GM19468 (cell line): Measurements from ENCODE around the gene DDR1.
"Not testable (repeated sequence)": the region's sequence is repeated elsewhere in the genome, so short reads cannot be mapped to it uniquely, and the experiment has no call there.

ENCODE experiments used
- ATAC-seq: cut with Tn5 transposase; IDR thresholded peaks from one replicate; pipeline ENCODE4 v1.9.1; 2021; ENCODE audit warnings: mild to moderate bottlenecking, moderate library complexity, moderate number of reproducible peaks; ENCODE audit not compliant: unreplicated experiment; ENCODE audit errors: extremely low read depth

The DDR1 gene

DNA sequence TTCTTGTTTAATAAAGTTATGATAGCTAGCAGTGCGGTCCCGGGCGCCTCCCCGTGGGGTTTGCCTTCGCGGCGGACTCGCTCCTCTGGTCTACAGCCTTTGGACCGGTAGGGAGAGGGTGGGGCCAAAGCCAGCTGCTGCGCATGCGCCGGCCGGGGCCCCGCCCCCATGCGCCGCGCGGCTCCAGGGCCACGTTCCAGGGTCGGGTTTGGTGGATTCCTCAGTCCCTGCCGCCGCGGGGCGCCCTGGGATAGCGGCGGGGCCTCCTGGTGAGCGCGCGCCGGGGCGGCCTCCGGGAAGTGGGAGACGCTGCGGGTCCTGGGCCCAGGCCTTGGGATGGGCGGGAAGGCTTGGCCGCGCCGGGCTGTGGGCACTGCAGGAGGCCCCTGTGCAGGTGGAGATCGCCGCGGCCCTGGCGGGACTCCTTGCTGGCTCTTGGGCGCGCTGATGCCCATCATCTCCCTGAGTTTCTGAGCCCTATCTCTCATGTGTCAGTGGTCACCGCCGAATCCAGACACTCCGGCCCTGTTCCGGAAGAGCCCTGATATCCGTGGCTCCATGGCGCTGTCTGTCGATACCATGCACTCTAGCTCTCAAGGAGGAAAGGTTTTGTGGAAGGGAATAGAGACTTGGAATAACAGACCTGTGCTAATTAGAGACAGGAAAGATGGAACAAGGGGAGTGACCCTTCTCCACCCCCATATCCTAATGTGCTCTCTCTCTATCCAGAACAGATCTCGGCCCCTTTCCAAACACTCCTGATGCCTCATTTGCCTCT lies 29.9 kb downstream of the DDR1 start, which contains the start of gene VARS2:
VARS2 (plus strand) TSS at position 163 of the 778 bp plus-strand sequence; CDS start at position 762, 599 bp downstream.
- peak; percentile 51 for ATAC-seq

DNA sequence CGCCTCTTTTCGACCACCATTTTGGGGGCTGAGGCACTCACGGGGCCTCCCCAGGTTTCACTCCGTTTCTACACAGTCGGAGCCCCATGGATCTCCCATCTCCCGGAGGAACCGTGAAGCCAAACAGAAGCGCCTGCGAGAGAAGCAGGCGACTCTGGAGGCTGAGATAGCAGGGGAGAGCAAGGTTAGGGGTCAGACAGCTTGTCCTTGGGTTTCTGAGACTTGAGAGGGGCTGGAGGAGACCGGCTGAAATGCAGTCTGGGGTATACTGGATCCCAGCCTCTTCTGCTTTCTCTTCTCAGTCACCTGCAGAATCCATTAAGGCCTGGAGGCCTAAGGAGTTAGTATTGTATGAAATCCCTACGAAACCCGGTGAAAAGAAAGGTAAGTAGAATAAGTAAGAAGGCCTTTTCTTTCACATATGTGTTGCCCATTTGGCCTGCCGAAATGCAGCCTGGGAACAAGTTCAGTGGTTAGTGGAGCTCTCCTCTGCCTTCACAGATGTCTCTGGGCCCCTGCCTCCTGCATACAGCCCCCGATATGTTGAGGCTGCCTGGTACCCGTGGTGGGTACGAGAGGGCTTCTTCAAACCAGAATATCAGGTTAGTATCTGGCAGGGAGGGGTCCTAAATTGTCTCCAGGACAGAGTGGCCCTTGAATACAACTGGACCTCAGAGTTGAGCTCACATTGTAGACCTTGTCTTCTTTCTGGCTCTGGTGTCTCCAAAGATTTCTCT lies 30.7 kb downstream of the DDR1 start:
- no peak for ATAC-seq

DNA sequence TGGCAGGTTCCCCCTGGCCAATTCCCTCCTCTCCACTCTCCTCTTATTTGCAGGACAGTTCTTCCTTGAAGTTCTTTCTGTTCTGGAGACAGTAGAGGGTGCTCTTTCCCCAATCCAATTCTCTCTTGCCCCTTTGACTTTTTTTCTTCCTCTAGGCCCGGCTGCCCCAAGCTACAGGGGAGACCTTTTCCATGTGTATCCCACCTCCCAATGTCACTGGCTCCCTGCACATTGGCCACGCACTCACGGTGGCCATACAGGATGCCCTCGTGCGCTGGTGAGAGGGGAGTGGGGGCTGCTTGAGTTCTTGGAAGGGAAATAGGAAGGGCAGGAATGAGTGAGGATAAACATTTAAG lies 31.2 kb downstream of the DDR1 start:
- ATAC-seq: no peak

DNA sequence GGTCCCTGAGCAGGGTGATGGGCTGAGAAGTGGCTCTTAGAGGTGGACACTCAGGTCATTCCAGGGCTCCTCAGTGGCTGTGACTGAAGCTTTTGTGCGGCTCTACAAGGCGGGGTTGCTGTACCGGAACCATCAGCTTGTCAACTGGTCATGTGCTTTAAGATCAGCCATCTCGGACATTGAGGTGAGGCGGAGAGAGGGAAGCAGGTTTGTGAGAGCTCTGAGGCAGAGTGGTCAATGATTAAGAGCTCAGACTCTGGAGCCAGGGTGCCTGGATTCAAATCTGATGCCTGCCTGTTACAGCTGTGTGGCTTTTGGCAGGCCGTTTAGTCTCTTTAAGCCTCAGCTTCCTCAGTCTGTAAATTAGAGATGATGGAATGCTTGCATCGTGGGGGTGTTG lies 32.7 kb downstream of the DDR1 start:
- no peak for ATAC-seq

DNA sequence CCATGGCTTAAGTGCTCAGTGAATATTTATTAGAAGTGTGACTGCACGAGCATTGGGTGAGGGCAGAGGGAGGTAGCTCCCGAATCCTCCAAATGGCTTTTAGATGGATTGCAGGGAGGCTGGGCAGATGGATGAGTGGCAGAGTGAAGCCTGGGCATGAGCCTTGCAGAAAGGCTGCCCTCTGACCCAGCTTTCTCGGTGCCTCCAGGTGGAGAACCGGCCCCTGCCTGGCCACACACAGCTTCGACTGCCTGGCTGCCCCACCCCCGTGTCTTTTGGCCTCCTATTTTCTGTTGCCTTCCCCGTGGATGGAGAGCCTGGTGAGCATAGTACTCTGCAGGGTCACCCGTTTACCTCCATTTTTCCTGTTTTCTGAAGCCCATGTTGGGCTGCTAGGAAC lies 33.2 kb downstream of the DDR1 start:
- ATAC-seq: no peak

DNA sequence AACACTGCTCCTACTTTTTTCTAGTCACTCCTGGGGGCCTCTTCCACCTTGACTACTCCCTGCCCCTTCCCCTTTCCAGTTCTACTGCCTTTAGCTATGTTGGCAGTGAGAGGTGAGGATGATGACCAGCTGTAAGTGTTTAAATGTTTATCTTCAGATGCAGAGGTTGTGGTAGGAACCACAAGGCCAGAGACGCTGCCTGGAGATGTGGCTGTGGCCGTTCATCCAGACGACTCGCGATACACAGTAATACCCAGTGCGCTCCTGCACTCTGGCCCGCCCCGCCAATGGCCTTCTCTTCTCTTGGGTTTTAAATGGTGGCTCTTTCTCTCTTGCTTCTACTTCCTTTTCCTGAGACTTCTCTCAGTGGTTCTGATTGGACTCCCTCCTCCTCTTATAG lies 34.4 kb downstream of the DDR1 start:
- no peak for ATAC-seq

DNA sequence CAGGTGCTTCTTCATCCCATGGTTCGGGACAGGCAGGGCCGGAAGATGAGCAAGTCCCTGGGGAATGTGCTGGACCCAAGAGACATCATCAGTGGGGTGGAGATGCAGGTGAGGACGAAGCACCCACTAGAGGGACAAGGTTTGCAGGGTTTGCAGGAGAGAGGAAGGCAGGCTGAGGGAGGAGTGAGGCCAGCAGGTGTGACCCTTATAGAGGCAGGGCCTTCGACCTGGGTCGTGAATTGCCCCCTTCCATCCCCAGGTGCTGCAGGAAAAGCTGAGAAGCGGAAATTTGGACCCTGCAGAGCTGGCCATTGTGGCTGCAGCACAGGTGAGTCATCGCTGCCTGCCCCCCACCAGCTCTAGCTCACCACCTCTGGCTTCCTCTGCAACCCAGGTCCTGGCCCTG lies 38.1 kb downstream of the DDR1 start:
- ATAC-seq: no peak

DNA sequence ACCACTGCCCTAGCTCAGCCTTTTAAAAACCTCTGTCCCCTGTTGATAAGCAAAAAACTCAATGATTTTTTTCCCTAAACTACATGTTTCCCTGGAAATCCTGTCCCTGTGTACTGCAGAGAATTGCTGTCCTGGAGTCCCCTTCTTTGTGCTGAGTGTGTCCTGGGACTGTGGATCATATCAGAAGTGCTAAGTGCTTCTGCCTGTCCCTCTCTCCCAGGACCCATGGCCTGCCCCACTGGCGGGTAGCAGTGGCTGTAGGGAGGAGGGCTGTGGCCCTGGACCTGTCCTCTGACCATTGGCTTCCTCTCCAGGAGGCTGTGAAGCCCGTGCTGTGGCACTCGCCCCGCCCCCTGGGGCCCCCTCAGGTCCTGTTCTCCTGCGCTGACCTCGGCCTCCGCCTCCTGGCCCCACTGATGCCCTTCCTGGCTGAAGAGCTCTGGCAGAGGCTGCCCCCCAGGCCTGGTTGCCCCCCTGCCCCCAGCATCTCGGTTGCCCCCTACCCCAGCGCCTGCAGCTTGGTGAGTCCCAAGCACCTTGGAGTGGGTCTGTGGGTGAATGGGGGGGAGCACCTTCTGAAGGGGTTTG lies 39.8 kb downstream of the DDR1 start:
- not testable (repeated sequence) for ATAC-seq

DNA sequence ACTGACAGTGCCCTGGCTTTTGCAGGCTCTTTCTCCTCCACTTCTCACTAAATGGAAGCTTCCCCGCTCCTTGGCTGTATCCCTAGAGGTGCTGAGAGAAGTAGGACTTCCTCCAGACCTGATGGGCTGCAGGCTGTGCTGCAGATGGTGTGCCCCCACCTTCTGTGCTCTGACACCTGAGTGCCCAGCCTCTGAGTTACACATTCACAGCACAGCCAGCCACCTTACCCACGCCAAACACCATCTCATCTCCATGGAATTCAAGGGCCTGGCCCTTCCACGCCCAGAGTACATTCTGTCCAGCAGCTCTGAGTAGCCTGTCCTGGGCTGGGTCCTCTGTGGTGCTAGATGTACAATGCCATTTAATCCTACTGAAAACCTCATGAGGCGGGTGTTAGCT lies 42.3 kb downstream of the DDR1 start:
- ATAC-seq: no peak

DNA sequence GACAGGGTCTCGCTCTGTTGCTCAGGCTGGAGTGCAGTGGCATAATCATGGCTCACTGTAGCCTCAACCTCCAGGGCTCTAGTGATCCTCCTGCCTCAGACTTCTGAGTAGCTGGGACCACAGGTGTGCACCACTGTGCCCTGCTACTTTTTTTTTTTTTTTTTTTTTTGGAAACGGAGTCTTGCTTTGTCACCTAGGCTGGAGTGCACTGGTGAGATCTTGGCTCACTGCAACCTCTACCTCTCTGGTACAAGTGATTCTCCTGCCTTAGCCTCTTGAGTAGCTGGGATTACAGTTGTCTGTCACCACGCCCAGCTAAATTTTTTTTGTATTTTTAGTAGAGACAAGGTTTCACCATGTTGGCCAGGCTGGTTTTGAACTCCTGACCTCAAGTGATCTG lies 42.8 kb downstream of the DDR1 start:
- ATAC-seq: not testable (repeated sequence)

DNA sequence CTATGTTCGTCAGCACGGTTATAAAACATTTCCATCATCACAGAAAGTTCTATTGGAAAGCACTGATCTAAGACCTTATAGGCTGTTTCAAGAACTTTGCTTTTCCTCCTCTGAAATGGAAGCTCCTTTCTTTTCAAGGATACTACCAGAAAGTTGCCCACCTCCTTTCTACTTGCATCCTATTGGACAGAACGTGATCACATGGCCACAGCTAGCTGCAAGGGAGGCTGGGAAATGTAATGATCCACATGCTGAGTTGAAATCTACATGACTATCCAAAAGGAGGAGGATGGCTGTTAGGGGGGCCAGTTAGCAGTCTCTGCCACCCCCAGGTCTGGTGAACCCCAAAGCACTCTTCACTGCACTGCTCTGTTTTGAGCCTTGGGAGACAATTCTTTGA lies 44.4 kb downstream of the DDR1 start:
- no peak for ATAC-seq

DNA sequence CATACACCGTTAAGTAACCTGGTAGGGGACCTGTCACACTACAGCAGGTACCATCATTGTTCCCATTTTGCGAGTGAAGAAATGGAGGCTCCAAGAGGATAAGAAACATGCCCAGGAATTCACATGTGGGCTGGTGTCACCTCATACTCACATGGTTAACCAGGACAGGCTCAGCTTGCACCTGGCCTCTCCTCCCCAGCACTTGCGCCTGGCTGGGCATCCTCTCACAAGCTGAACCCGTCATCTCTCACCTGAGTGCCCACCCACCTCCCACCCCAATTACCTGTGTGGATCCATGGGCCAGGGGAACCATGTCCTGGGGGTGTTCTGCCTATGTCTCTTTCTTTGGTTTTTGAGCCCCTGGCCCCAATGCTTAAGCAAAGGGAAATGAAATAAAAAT lies 46.2 kb downstream of the DDR1 start:
- no peak for ATAC-seq

DNA sequence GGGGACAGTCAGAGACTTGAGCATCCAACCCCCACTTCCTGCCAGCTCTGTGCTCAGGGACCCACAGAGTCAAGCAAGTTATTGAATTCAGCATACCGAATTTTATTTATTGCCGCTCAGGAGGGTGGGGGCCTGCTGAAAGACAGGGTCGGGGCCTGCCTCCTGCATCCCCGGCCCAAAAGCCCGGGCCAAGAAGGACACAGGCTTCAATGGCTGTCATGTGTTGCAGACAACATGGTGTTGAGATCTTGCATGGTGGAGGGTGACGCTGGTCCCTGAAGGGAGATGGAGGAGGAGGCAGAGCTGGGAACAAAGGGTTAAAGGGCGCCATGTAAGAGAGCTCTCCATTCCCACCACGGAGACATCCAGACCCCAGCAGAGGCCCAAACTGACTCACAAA lies 47.0 kb downstream of the DDR1 start:
- no peak for ATAC-seq

DNA sequence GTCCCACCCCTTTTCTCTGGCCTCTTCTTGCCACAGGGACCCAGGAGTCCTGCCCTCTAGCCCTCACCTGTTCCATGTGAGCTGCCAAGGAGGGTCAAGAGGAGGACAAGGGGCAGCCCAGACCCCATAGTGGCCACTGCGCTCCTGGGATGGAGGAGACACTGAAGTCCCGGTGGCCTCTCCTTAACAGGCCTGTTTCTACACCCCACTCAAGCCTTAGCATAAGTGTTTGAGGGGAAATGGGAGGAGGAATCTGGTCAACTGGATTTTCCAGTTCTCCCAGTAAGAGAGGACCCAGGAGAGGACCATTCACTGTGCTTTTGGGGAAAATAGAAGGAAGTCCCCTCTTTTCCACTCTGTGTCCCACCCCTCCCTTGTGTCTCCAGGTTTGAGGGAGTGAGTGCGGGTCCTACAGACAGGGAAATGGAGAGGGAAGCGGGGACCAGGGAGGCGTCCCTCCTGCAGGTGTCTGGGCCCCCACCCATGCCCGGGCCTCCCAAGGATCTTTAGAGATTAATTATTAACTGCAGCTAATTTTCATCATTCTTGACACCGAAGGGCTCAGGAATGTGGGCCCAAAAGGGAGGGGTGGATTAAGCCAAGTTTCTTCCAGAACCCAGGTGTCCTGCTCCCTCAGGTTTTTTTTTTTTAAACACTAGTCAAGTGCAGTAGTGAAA lies 47.8 kb downstream of the DDR1 start, which contains the start of gene SFTA2:
SFTA2 (minus strand) TSS at position 202 of the 677 bp plus-strand sequence; CDS start at position 128, 74 bp downstream.
- no peak for ATAC-seq

DNA sequence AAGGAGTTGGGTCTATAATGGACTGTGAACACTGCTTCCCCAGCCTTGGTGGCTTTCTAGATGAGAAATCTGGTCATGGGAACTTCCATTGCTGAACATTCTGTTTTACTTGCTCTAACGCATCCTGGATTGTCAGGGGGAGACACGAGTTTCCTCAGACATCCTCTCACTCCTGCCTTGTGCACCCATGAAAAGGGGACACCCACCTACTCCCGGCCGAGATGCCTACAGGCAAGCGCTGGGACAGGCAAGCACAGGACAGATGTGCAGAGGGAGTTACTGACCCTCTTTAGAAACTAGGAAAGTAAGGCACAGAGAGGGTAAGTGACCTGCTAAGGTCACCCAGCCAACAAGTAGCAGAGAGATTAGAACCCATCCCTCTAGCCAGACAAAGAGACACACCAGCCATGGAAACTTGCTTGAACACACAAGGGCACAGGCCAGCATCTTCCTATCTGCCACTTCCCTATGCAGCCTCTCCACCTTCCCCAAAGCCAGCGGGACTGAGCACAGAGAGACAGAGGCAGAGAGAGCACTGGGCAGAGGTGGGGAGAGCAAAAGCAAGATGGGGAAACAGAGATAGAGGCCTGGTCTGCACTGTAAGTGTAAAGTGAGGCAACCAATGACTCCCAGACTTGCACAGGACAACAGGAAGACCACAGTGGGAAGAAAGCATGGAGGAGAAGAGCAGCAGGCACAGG lies 48.5 kb downstream of the DDR1 start:
- no peak for ATAC-seq

DNA sequence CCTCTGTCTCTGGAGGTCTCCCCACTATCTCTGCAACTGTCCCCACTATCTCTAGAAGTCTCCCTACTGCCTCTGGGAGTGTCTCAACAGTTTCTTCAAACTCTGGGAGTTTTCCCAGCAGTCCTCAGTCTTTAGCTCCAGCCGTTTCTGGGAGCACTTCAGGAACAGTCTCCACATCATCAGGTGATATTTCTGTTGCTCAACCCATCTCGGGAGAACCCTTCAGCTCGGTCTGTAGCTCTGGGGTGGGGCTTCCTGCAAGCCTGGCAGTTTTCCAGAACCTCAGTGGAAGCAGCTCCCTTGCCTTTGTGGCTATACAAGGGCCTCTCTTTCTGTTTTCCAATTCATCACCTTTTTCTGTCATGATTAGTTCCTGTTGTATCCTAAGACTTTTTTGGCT lies 50.7 kb downstream of the DDR1 start:
- ATAC-seq: no peak

DNA sequence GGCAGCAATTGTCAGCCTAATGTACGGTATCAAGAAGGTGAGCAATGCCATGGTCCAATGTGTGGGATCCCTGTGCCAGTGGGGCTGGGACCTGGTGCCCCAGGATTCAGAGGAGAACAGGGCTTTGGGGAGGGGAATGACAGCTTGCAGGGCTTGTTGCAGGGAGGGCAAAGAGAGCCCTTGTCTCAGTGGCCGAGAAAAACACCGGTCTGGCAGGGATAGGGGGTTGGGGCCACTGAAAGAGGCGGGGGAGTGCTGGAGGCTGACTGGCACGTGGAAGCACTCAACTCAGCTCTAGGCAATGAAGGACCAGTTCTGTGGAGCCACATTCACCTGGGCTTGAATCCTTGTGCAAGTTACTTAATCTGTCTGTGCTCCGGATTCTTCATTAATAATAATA lies 52.9 kb downstream of the DDR1 start:
- ATAC-seq: no peak

DNA sequence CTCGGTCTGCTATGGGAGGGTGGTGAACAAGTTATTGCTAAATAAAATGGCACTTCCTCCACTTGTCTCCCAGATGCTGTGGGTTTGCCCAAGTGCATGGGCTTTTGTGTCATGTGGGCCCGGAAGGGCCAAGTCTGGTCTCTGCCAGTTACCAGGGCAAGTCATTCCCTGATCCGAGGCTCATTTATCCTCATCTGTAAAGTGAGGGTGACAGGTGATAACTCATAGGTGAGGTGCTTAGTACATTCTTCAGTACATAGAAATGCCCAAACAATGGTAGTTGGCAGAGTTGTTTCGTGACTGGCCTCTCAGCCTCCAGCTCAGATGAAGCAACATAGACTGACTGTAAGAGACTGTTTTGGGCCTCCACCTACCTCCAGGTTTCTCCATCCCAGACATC lies 54.4 kb downstream of the DDR1 start:
- no peak for ATAC-seq

DNA sequence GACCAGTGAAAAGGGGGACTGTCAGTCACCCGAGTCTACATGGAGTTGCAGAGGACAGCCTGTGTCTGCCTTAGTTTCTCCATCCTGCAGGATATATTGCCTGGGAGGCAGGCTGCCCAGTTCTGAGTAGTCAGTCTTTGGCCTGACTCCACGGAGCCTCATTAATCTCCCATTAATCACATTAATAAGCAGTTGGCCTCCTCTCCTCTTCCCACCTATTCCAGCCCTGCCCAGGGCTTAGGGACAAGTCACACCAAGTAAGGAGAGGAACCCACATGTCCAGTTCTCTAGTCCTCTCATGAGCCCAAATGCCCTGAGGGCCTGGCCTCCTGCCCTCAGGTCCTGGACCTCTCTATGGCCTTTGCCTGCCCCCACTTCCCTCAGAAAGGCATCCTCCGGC lies 55.2 kb downstream of the DDR1 start:
- no peak for ATAC-seq

DNA sequence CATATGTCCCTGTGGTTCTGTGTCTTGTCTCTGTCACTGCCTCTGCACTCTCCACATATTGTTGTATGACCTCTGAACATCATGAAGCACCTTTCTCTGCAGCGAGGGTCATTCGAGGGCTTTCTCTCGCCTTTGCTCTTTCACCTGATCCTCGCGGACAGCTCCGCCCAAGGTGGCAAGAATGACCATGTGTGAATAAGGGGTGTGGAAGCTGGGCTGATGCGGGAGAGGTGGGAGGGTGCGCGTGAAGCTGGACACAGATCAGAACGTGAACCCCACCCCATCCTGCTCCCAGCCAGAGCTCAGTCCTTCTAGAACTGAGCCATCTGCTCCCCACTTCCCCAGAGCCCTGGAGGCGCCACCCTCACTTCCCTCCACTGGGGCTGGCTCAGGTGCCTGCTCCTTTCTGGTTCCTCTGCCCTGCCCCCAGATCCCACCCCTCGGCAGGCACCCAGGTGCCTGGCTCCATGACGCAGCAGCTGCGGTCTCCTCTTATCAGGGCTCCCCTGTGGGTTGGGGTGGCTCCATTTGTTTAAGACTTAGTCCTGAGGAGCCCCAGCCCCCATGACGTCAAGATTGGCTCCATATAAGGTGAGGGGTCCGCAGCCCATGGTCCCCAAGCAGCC lies 56.2 kb downstream of the DDR1 start, which contains the start of gene MUCL3:
MUCL3 (plus strand) TSS at position 613 of the 626 bp plus-strand sequence. CDS start 27 bp downstream, outside the sequence.
- ATAC-seq: no peak
